GM10248 (cell line): ENCODE measurements around the gene MACROD1.

Experiments used
- CTCF ChIA-PET: fragments of 300-600 bp; sonication (Branson Sonifier 250); formaldehyde crosslinking; extraction: SDS; loops from one replicate; lab custom pipeline; 2021; ENCODE audit warnings: antibody characterized with exemption; lab: Yijun Ruan, JAX
- POLR2A ChIA-PET: fragments of 350-650 bp; sonication (Branson Sonifier 250); formaldehyde crosslinking; extraction: SDS; loops from one replicate; lab custom pipeline; 2020; ENCODE audit warnings: antibody characterized with exemption; lab: Yijun Ruan, JAX
- DNase-seq: peaks from one replicate; pipeline ENCODE4 v3.0.0; 2012; ENCODE audit errors: extremely low spot score
- TF ChIP-seq, protein P1 (sequence below): IDR thresholded peaks from 2 replicates; pipeline ENCODE4 v1.5.1; 2012; ENCODE audit warnings: mild to moderate bottlenecking, low read depth; ENCODE audit errors: extremely low read depth, missing control alignments, control extremely low read depth

MACROD1 gene

DNA sequence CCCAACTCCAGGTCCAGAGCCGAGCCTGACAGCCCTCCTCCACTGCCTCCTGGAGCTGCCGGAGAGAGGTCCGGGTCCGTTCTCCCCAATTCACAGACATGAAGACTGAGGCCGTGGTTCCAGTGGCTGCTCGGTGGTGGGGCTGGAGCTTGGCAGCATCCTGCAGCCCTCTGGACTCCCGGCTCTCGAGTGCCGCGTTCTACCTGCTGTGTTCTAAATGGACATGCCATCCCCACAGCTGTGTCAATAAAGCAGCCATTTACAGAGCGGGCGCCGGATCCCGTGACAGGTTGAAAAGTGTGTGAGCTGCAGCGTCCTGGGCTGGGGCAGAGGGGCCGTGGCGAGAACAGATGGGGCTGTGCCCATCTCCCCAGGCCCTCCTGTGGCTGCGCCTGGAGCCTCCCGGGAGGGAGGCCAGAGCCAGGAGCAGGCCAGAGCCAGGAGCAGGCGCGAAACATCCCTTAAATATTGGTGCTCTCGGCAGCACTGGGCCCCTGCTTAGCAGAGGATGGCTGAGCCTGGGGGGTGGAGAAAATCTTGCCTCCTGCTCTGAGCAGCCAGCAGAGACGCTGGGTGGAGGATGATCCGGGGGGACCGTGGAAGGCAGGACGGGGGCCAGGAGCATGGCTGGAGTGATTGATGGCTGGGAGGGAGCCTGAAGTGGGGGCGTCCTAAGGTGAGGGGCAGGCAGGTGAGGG lies 84.0 kb downstream of the MACROD1 start:
- ChIA-PET CTCF (no interaction called here), POLR2A (no interaction called here)
- DNase-seq = no peak
- TF ChIP-seq, protein P1, sequence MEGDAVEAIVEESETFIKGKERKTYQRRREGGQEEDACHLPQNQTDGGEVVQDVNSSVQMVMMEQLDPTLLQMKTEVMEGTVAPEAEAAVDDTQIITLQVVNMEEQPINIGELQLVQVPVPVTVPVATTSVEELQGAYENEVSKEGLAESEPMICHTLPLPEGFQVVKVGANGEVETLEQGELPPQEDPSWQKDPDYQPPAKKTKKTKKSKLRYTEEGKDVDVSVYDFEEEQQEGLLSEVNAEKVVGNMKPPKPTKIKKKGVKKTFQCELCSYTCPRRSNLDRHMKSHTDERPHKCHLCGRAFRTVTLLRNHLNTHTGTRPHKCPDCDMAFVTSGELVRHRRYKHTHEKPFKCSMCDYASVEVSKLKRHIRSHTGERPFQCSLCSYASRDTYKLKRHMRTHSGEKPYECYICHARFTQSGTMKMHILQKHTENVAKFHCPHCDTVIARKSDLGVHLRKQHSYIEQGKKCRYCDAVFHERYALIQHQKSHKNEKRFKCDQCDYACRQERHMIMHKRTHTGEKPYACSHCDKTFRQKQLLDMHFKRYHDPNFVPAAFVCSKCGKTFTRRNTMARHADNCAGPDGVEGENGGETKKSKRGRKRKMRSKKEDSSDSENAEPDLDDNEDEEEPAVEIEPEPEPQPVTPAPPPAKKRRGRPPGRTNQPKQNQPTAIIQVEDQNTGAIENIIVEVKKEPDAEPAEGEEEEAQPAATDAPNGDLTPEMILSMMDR = no peak

DNA sequence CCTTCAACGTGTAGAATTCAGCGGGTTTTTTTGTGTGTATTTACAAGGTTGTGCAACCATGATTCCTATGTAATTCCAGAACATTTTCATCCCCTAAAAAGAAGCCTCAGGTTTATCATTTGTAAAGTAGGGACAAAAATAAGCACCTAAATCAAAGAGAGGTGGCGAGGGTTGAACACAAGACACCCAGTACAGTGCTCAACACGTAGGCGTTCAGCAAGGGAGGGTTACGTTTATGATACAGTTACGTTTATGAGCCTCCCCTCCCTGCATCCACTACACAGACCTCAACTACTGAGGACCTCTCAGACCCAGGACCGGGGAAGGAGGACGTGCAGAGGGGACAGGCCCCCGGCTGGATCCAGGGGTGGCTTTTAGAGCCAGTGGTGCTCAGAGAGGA lies 85.5 kb downstream of the MACROD1 start:
- ChIA-PET CTCF (no interaction called here), POLR2A (no interaction called here)
- TF ChIP-seq, protein P1 = no peak
- no peak for DNase-seq

DNA sequence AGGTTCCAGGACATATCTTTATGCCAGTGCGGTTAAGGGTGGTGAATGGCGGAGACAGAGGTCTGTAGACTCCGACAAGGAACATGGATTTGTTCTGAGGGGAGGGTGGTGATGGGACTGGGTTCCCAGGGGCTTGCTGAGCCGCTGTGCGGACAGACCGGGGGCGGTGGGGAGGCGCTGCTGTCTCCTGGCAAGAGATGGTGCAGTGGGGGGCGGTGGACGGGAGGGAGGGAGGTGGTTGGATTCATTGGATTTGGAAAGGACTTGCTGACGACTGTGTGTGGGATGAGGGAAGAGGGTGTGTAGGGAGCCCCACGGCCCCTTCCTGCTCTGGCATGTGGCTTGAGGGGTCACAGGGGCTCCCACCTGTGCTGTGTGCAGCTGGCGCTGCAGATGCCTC lies 87.0 kb downstream of the MACROD1 start:
- CTCF ChIA-PET = no interaction called here
- POLR2A ChIA-PET = no interaction called here
- TF ChIP-seq, protein P1 = no peak
- DNase-seq = no peak

DNA sequence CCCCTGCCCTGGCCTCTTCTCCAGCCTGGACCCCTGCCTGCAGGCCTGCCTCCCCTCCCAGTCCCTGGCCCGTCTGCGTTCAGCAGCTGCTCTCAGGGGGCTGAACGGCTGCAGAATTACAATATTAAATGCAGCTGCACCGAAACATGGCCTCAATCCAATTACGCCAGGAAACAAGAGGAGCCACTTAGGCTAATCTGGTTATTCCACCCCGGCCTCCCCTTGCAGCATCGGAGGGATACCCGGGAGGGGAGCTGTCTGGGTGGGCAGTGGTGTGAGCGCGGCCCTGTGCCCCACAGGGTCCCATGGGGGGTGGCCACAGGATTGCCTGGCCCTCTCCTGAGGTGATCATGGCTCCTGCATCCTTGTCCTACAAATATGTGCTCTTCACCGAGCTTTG lies 87.6 kb downstream of the MACROD1 start:
- CTCF ChIA-PET = no interaction called here
- DNase-seq = no peak
- TF ChIP-seq, protein P1 = no peak
- POLR2A ChIA-PET = no interaction called here

DNA sequence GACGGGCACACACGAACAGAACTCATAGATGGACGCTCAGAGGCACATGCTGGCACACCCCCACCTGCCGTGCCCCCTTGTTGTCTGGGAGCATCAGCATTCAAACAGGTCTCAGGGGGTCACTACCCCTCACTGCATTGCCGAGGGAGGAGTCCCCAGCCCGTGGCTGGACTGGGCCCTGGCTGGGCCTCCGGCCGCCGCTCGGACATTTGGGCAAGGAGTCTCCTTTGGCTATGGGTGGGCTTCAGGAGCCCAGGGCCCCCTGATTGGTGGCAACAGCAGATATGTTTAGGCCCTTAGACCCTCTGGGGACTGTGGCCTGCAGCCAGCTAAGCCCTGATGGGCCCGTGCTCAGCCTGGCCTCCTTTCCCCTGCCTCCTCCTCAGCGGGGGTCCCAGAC lies 88.3 kb downstream of the MACROD1 start:
- ChIA-PET CTCF (no interaction called here), POLR2A (no interaction called here)
- TF ChIP-seq, protein P1 = no peak
- no peak for DNase-seq

DNA sequence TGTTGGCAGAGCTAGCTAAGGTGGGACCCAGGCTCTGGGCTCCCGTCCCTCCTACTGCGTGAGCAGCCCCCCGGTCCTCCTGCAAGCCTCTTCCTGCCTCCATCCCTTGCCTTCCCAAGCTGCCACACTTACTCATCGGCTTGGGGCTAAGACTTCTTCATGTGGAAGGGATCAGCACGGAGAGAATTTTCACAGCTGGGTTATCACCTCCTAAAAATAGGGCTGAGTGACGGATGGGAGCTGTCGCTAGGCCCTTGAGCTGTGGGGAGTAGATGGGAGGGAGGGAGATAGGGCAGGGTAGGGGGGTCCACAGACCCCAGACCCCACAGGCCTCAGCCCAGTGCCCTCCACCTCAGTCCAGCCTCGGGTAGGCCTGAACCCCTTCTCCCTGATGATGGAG lies 89.2 kb downstream of the MACROD1 start:
- no peak for DNase-seq
- ChIA-PET POLR2A (no interaction called here), CTCF (no interaction called here)
- TF ChIP-seq, protein P1 = no peak

DNA sequence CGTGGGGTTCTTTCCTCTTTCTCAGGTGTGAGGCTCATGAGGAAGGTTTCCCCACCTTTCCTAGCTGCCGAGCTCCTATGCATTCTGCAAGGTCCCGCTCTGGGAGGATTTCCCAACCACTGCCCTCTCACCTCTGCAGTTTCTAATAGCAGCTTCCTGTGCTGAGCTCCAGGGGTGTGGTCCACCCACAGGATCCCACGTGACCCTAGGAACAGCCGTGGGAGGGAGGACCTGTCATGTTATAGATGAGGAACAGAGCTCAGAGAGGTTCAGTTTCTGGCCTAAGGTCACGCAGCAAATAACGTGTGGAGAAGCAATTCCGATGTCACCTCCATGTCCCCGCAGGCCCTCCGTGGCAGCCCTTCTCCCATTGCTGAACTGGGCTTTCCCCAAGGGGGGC lies 91.7 kb downstream of the MACROD1 start:
- ChIA-PET POLR2A (no interaction called here), CTCF (interaction anchor here (0.9 to 1.2 kb wide), 2 partner anchors 11 to 74 kb away, joined by 3 read pairs; no protein-coding TSS in a partner anchor)
- TF ChIP-seq, protein P1 = no peak
- no peak for DNase-seq
